Muscle of leg (tissue), 11 donors: ENCODE data around the gene C1QTNF8. TPM values are rescaled to one million over a fixed set of nuclear protein-coding genes. Genes with fewer than 3 reads are reported as not detected.

Source experiments
- DNase-seq: peaks from one replicate; pipeline ENCODE4 v3.0.0; 2013
- H3K27ac ChIP-seq: one replicate; pipeline ENCODE4 v1.5.1; 2013; ENCODE audit warnings: mild to moderate bottlenecking, low read length, control low read depth
- H3K27me3 ChIP-seq: one replicate; pipeline ENCODE4 v1.6.1; 2013; ENCODE audit warnings: low read length; ENCODE audit not compliant: control insufficient read depth, insufficient read depth
- H3K36me3 ChIP-seq: one replicate; pipeline ENCODE4 v1.6.1; 2013; ENCODE audit warnings: low read length; ENCODE audit not compliant: control insufficient read depth, insufficient read depth
- H3K4me1 ChIP-seq: one replicate; pipeline ENCODE4 v1.6.1; 2013; ENCODE audit warnings: low read length; ENCODE audit not compliant: control insufficient read depth, insufficient read depth
- H3K4me3 ChIP-seq: one replicate; pipeline ENCODE4 v1.5.1; 2013; ENCODE audit warnings: low read length, control low read depth
- H3K9me3 ChIP-seq: replicated peaks from 2 replicates; pipeline ENCODE4 v1.6.1; 2013; ENCODE audit warnings: low read depth, low read length; ENCODE audit not compliant: control insufficient read depth
- WGBS: methylation state at CpG from one replicate; pipeline ENCODE4 v1.1.5; 2013; ENCODE audit warnings: missing lambda C conversion rate; ENCODE audit not compliant: insufficient coverage; 5-methylcytosine and 5-hydroxymethylcytosine counted together
- polyA plus RNA-seq, 8 donors: library from polyadenylated mRNA; unstranded; fragments of 120-200 nt; gene quantifications; one replicate each; pipeline versions ENCODE4 v1.2.1 to v1.2.3, GENCODE V29; 2013; ENCODE audit warnings: inconsistent platforms in 1 of 8, low replicate concordance in 1 of 8; ENCODE audit not compliant: insufficient read length in 8 of 8, insufficient read depth in 1 of 8
- total RNA-seq: library from RNA; stranded (reverse); fragments of 120-200 nt; gene quantifications from one replicate; pipeline ENCODE4 v1.2.4, GENCODE V29; 2013

Gene C1QTNF8
- total and polyA plus RNA-seq, 9 donors, result not detected

- Histone ChIP-seq H3K27ac (no peak overlapping the region), H3K4me1 (peaks cover 7% of the 10 kb centered on the region), H3K27me3 (peaks cover 85% of the 10 kb centered on the region), H3K9me3 (no peaks in the 10 kb centered on the region), H3K36me3 (no peaks in the 10 kb centered on the region), H3K4me3 (no peak overlapping the region)
- 45% methylated on average over 25 of the region's 28 CpGs for WGBS
- DNase-seq, result peak; percentile 24
These were observed 17.4 kb downstream of the C1QTNF8 start for GRCh38 chr16:1078579-1079021.

GRCh38 chr16:1077877-1078578, 18.0 kb downstream of the C1QTNF8 start:
- WGBS, result 68% methylated on average over 24 of the region's 36 CpGs
- Histone ChIP-seq H3K27me3 (peaks cover 85% of the 10 kb centered on the region), H3K9me3 (no peaks in the 10 kb centered on the region), H3K4me3 (no peak overlapping the region), H3K4me1 (peaks cover 7% of the 10 kb centered on the region), H3K36me3 (no peaks in the 10 kb centered on the region), H3K27ac (no peak overlapping the region)
- no peak for DNase-seq

DNA sequence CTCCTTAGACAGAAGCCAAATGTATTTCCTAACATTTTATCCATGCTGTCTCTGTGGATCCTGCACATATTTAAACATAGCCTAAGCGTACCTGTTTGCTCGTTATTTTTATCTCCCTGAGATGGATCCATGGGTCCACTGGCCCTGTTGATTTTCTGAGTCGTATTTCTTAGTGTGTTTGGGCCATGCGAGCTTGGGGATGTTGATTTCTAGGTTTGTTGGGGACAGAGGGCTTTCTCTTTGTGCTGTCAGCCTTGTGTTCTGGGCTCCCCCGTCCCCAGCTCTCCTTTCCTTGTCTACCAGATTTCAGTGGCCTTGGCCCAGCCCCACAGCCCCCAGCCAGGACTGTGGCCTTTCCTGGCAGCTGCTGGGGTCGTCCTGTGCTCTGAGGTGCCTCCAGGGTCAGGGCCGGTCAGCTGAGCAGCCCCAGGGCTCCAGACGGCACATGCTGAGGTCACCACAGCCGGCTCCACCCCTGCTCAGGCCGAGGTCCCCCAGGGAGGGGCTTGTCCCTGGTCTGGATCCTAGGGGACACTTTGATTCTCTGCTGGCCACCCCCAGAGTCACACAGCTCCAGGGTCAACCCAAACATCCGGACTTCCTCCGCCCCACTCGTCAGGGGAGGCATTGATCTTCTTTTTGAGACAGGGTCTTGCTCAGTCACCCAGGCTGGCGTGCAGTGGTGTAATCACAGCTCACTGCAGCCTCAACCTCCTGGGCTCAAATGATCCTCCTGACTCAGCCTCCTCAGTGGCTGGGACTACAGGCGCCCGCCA, 19.1 kb downstream of the C1QTNF8 start:
- H3K4me3 ChIP-seq, result no peak overlapping the region
- DNase-seq, result no peak
- peaks cover 7% of the 10 kb centered on the region for H3K4me1 ChIP-seq
- no peaks in the 10 kb centered on the region for H3K9me3 ChIP-seq
- no peak overlapping the region for H3K27ac ChIP-seq
- WGBS, result 34% methylated on average over 8 of the region's 16 CpGs
- no peaks in the 10 kb centered on the region for H3K36me3 ChIP-seq
- peaks cover 84% of the 10 kb centered on the region for H3K27me3 ChIP-seq

GRCh38 chr16:1075546-1075945, 20.5 kb downstream of the C1QTNF8 start:
- Histone ChIP-seq H3K27me3 (peaks cover 85% of the 10 kb centered on the region), H3K4me3 (no peak overlapping the region), H3K27ac (no peak overlapping the region), H3K9me3 (no peaks in the 10 kb centered on the region), H3K36me3 (no peaks in the 10 kb centered on the region), H3K4me1 (peaks cover 7% of the 10 kb centered on the region)
- 40% methylated on average over 10 of the region's 13 CpGs for WGBS
- DNase-seq, result no peak

- WGBS, result 68% methylated on average over 6 of the region's 11 CpGs
- Histone ChIP-seq H3K4me3 (no peak overlapping the region), H3K4me1 (peaks cover 7% of the 10 kb centered on the region), H3K36me3 (no peaks in the 10 kb centered on the region), H3K9me3 (no peaks in the 10 kb centered on the region), H3K27ac (no peak overlapping the region), H3K27me3 (peaks cover 87% of the 10 kb centered on the region)
- DNase-seq, result no peak
These were observed 21.7 kb downstream of the C1QTNF8 start for GRCh38 chr16:1074379-1074649.

GRCh38 chr16:1073566-1074378, 22.3 kb downstream of the C1QTNF8 start:
- WGBS, result 56% methylated on average over 23 of the region's 30 CpGs
- Histone ChIP-seq H3K27ac (no peak overlapping the region), H3K4me1 (peaks cover 6% of the 10 kb centered on the region), H3K36me3 (no peaks in the 10 kb centered on the region), H3K9me3 (no peaks in the 10 kb centered on the region), H3K4me3 (no peak overlapping the region), H3K27me3 (peaks cover 91% of the 10 kb centered on the region)
- no peak for DNase-seq

DNA sequence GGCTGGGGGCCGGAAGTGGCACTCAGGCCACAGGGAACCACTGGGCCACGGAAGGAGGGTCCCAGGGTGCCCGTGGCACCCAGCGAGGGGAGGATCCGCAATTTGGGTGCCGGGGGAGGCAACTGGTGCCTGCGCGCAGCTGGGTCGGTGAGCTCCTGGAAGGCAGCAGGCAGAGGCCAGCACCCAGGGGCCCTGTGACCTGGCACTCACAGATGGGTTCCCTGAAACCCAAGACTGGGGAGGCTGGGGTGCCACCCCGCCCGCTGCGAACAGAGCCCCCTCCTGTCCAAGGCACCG, 22.8 kb downstream of the C1QTNF8 start:
- H3K9me3 ChIP-seq, result no peaks in the 10 kb centered on the region
- H3K4me1 ChIP-seq, result peaks cover 1% of the 10 kb centered on the region
- DNase-seq, result no peak
- WGBS, result 76% methylated on average over 12 of the region's 13 CpGs
- no peaks in the 10 kb centered on the region for H3K36me3 ChIP-seq
- H3K27me3 ChIP-seq, result peaks cover 91% of the 10 kb centered on the region
- no peak overlapping the region for H3K4me3 ChIP-seq
- no peak overlapping the region for H3K27ac ChIP-seq

- 2% methylated on average over 32 of the region's 59 CpGs for WGBS
- Histone ChIP-seq H3K4me1 (no peaks in the 10 kb centered on the region), H3K27me3 (peaks cover 91% of the 10 kb centered on the region)
These were observed 23.4 kb downstream of the C1QTNF8 start, which contains the start of gene SSTR5 for GRCh38 chr16:1072526-1073261. Gene SSTR5, plus strand, starts transcription at chr16:1072747. Its CDS starts 6,122 bp downstream, at chr16:1078869.

DNA sequence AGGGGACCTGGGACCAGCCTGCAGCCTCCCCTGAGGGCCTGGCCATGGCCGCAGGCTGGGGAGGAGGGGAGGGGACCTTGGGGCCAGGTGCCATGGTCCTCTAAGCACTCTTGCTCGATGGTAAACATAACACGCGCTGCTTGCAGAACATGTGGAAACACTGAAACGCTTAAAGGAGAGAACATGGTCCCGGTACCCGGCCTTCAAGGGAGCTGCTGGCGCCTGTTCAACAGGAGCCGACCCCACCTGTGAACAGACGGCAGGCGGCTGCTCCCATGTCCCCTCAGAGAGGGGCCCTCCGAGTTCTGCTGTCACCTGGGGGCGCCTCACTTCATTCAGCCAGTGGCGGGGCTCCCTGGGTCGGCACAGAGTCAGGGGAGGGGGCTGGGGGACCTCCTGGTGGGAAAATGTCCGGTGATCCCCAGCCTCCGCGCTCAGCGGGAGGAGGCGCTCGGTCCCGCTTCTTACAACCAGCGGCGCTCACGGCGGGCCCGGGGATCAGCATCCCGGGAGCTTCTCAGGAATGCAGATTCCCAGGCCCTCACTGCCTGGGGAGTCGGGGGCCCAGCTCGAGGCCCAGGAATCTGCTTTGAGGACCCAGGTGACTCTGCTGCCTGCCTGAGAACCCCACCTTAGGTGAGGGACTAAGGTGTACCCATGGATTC, 24.4 kb downstream of the C1QTNF8 start:
- 7% methylated on average over 26 of the region's 30 CpGs for WGBS
- Histone ChIP-seq H3K4me3 (no peak overlapping the region), H3K27me3 (peaks cover 92% of the 10 kb centered on the region), H3K9me3 (no peaks in the 10 kb centered on the region), H3K4me1 (no peaks in the 10 kb centered on the region), H3K27ac (no peak overlapping the region), H3K36me3 (no peaks in the 10 kb centered on the region)
- DNase-seq, result no peak

More at GRCh38 chr16:1072526-1073261, 23.4 kb downstream of the C1QTNF8 start, which contains the start of gene SSTR5:
- H3K4me3 ChIP-seq, result no peak within 1 kb of the TSS
- no peaks in the 10 kb centered on the region for H3K36me3 ChIP-seq
- H3K9me3 ChIP-seq, result no peaks in the 10 kb centered on the region
- DNase-seq, result no peak
- no peak within 1 kb of the TSS for H3K27ac ChIP-seq
